Kasumi-1 (cell line): ENCODE measurements around the gene C2CD5.

Experiments used
- DNase-seq, 2 experiments: peaks; one replicate each; lab custom pipeline; 2025; lab: John Stamatoyannopoulos, UW

C2CD5 gene

GRCh38 chr12:22544038-22544979, at the start of gene C2CD5:
C2CD5 (minus strand) TSS chr12:22544542; CDS start chr12:22544150, 392 bp downstream.
- DNase-seq, result peak; percentile 97

DNA sequence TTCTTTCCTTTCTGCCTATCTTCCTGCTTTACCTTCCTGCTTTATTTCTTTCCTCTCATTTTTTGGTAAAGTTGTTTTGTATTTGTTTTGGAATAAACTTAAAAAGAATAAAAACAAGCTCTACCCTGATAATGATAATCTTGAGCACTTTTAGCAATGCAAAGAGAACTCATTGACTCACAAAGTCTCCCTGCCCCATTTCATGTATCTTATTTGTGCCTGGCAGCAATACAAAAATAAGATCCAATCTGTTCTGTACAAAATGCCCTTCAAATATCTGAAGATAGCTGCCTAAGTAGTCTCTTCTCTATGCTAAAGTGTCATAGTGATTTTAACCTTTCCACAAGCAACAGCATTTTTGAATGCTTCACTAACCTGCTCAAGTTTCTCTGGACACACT, 49.5 kb upstream of the C2CD5 start:
- no peak for DNase-seq

DNA sequence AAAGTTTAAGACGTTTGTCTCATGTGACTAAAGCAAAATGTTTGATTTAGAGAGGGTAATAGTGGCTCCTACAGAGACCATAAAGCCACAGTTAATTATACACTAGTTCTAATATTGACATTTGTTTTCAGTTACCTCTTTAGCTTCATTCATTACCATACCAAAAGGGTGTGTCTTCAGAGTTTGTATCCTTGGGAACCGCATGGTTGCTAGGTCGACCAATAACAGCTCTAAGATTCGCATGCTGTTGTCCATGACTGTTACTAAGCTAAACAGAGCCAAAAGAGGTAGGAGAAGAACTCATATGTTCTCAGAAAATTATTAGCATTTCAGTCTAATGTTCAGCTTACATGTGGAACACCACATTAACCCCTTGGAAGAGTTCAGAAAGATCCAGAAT, 44.5 kb upstream of the C2CD5 start:
- no peak for DNase-seq

DNA sequence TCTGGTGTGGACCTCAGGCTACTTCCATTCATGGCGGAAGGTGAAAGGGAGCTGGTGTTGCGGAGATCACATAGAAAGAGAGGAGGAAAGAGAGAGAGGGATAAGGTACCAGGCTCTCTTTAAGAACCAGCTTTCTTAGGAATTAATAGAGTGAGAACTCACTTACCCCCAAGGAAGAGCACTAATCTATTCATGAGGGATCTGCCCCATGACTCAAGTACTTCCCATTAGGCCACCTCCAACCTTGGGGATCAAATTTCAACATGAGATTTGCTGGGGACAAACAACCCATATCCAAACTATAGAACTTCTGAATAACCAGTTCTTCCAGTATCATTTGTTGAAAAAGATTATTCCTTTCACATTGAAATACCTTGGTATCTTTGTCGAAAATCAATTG, 34.0 kb upstream of the C2CD5 start:
- no peak for DNase-seq

DNA sequence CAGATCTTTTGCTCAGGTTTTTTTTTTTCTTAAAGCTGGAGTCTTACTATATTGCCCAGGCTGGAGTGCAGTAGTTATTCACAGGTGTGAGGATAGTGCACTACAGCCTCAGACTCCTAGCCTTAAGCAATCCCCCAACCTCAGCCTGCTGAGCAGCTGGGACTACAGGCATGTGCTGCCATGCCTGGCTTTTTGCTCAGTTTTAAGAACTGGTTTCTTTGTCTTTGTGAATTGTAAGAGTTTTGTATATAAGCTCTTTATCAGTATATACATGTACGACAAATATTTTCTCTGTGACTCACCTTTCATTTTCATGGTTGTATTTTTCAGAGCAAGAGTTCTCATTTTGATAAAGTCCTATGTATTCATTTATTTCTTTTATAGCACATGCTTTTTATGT, 33.3 kb upstream of the C2CD5 start:
- DNase-seq, result no peak

DNA sequence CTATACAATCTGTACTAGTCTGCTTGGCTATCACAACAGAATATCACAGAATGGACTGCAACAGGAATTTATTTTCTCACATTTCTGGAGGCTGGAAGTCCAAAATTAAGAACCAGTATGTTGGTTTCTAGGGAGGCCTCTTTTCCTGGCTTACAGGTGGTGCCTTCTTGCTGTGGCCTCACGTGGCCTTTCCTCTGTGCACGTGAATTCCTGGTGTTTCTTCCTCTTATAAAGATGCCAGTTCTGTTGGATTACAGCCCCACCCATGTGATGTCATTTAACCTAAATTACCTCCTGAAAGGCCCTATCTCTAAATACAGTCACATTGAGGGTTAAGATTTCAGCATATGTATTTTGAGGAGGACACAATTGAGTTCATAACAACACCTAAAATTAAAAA, 32.1 kb upstream of the C2CD5 start:
- no peak for DNase-seq

GRCh38 chr12:22576065-22576464, 31.7 kb upstream of the C2CD5 start:
- no peak for DNase-seq

- DNase-seq, result no peak
Measured at GRCh38 chr12:22574921-22575320, 30.6 kb upstream of the C2CD5 start.

GRCh38 chr12:22573181-22573580, 28.8 kb upstream of the C2CD5 start:
- no peak for DNase-seq

DNA sequence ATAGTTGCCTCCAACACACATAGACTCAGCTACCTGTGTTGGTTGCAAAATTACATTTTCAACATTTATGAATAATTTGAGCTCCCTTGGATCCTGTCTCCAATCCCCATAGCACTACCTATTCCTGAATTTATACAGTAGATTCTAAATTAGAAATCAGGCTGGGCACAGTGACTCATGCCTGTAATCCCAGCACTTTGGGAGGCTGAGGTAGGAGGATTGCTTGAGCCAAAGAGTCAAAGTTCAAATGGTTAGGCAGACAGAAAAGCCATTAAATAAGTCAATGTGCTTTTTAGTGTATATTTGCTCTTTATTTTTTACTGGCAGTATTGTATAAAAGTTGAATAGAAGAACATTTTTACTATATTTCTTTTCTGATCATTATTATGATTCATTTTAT, 24.9 kb upstream of the C2CD5 start:
- DNase-seq, result no peak

GRCh38 chr12:22562036-22563028, 18.0 kb upstream of the C2CD5 start:
- no peak for DNase-seq

- peak; percentile 48 to 56 for DNase-seq
Measured at GRCh38 chr12:22554750-22555149, 10.4 kb upstream of the C2CD5 start.

- no peak for DNase-seq
Measured at GRCh38 chr12:22551624-22552023, 7.3 kb upstream of the C2CD5 start.

DNA sequence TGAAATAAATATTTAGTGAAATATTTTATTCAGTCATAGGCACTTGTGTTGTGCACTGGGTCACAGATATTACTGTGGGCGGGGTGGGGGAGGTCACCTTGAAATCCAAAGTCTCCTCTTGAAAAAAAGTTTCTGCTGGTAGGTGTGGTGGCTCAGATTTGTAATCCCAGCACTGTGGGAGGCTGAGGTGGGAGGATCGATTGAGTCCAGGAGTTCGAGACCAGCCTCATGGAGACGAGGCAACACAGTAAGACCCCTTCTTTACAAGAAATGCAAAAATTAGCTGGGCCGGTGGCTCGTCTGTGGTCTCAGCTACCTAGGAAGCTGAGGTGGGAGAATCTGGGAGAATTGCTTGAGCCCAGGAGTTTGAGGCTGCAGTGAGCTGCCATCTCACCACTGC, 913 bp upstream of the C2CD5 start:
- no peak for DNase-seq

GRCh38 chr12:22543246-22544037, 900 bp downstream of the C2CD5 start:
- DNase-seq, result peak in 1 of 2 experiments; percentile 21

- DNase-seq, result peak; percentile 27 to 55
Measured at GRCh38 chr12:22541496-22542155, 2.7 kb downstream of the C2CD5 start.

GRCh38 chr12:22539055-22539454, 5.3 kb downstream of the C2CD5 start:
- peak; percentile 94 to 96 for DNase-seq

GRCh38 chr12:22538311-22538710, 6.0 kb downstream of the C2CD5 start:
- no peak for DNase-seq

GRCh38 chr12:22536971-22537544, 7.3 kb downstream of the C2CD5 start:
- no peak for DNase-seq

DNA sequence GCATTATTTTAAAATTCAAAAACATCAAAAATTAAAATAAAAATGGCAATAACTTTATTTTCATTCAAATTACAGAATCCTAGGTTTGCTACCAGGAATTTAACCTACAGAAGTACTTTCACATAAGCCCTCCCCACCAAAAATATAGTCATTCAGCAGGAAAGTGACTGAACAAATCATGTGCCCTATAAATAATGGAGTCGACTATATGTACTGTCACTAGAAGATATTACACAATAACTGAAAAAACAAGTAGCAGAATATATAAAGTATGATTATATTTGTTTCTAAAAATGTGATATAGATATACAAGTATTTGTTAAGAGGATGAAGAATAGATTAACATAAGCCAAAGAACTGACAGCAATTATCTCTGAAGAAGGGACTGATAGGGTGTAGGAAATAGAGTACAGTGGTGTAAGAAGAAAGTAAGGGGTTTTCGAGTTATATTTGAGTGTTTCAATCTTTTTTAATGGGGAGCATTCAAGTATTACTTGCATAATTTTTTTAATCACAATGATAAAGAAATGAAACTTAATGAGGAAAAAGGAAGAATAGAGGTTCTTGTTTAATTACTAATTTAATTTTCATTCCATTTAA, 7.9 kb downstream of the C2CD5 start:
- DNase-seq, result no peak
